ENCODE measurements around the gene FAM170B.

DNA sequence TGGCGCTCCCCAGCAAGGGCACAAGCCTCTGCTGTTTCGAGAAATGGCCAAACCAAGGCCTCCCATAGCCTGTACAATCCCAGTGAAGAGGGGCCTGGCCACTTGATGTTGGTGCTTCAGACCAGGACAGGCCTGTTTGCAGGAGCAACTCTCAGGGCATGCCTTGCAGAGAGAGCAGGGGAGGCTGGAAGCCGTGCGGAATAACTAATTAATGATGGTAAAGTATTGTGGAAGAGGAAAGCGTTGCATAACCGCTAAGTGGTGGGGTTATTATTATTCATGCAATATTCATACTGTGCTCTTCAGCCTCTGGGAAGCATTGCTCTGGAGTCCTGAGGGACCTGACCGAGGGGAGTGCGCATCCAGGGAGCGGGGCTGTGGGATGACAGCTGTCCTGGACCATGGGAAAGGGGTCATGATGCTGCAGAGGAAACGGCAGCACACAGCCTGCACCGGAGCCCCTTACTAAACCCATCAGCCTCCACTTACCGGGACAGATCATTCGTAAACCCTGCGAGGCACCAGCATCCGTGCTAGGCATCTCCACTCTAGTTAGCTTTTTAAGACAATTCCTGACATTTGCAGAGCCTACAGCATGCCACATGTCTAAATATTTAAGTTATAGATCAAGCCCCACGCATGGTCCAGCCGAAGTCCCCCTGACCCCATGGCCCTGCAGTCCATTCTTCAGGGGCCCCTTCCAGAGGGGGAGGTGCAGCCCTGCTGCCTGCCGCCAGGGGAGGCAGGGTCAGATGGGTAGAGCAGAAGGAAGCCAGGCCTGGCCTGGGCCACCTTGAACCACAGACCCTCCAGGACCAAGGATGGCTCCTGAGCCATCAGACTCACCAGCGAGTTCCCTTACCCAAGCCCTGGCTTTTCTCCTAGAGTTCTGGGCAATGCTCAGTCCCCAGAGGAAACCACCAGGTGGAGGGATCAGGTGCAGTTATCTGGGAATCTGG is 42.8 kb upstream of the FAM170B start:
- TF ChIP-seq, protein P1, sequence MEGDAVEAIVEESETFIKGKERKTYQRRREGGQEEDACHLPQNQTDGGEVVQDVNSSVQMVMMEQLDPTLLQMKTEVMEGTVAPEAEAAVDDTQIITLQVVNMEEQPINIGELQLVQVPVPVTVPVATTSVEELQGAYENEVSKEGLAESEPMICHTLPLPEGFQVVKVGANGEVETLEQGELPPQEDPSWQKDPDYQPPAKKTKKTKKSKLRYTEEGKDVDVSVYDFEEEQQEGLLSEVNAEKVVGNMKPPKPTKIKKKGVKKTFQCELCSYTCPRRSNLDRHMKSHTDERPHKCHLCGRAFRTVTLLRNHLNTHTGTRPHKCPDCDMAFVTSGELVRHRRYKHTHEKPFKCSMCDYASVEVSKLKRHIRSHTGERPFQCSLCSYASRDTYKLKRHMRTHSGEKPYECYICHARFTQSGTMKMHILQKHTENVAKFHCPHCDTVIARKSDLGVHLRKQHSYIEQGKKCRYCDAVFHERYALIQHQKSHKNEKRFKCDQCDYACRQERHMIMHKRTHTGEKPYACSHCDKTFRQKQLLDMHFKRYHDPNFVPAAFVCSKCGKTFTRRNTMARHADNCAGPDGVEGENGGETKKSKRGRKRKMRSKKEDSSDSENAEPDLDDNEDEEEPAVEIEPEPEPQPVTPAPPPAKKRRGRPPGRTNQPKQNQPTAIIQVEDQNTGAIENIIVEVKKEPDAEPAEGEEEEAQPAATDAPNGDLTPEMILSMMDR (IDR thresholded peaks at IDR 0.05) = no peak
- no peak for TF ChIP-seq POLR2A (IDR thresholded peaks at IDR 0.05)
- no peak for TF ChIP-seq EP300 (IDR thresholded peaks at IDR 0.05)
- no peak for TF ChIP-seq POLR2AphosphoS5 (IDR thresholded peaks at IDR 0.05)

Measured in sigmoid colon (tissue), 4 donors.